NCI-H2196 treated with DMSO at 0.1 percent for 48 hours (cell line): Measurements from ENCODE around the gene ADH4.
"Not testable (repeated sequence)": the region's sequence is repeated elsewhere in the genome, so short reads cannot be mapped to it uniquely, and the experiment has no call there.

ENCODE experiments used
- DNase-seq: peaks from one replicate; lab custom pipeline; 2025; ENCODE audit not compliant: unreplicated experiment; lab: John Stamatoyannopoulos, UW

ADH4 gene

GRCh38 chr4:99135541-99136162 is 8.4 kb downstream of the ADH4 start:
- DNase-seq = no peak

- no peak for DNase-seq
These were observed 9.5 kb downstream of the ADH4 start for GRCh38 chr4:99134586-99134985.

- DNase-seq = no peak
These were observed 12.7 kb downstream of the ADH4 start for GRCh38 chr4:99131378-99131777.

GRCh38 chr4:99126376-99126775 is 17.7 kb downstream of the ADH4 start:
- no peak for DNase-seq

GRCh38 chr4:99121008-99121407 is 23.1 kb downstream of the ADH4 start:
- DNase-seq = no peak

GRCh38 chr4:99120501-99120900 is 23.6 kb downstream of the ADH4 start:
- no peak for DNase-seq

GRCh38 chr4:99117876-99118693 is 26.0 kb downstream of the ADH4 start:
- DNase-seq = no peak

GRCh38 chr4:99117122-99117841 is 26.8 kb downstream of the ADH4 start:
- not testable (repeated sequence) for DNase-seq

- DNase-seq = not testable (repeated sequence)
These were observed 34.8 kb downstream of the ADH4 start for GRCh38 chr4:99109286-99109685.

- DNase-seq = no peak
These were observed 39.9 kb downstream of the ADH4 start for GRCh38 chr4:99104153-99104552.

- DNase-seq = no peak
These were observed 40.9 kb downstream of the ADH4 start for GRCh38 chr4:99103166-99103565.

- no peak for DNase-seq
These were observed 41.5 kb downstream of the ADH4 start for GRCh38 chr4:99102634-99103033.

GRCh38 chr4:99100876-99101275 is 43.2 kb downstream of the ADH4 start:
- DNase-seq = no peak

GRCh38 chr4:99099814-99100213 is 44.3 kb downstream of the ADH4 start:
- DNase-seq = not testable (repeated sequence)

- no peak for DNase-seq
These were observed 44.8 kb downstream of the ADH4 start for GRCh38 chr4:99099311-99099710.

GRCh38 chr4:99091841-99092240 is 52.3 kb downstream of the ADH4 start:
- not testable (repeated sequence) for DNase-seq

- DNase-seq = no peak
These were observed 52.9 kb downstream of the ADH4 start for GRCh38 chr4:99091216-99091575.

- DNase-seq = no peak
These were observed 53.4 kb downstream of the ADH4 start for GRCh38 chr4:99090481-99091215.

GRCh38 chr4:99088481-99089365 is 55.4 kb downstream of the ADH4 start, which contains the start of gene ADH5:
Gene ADH5 (minus strand): TSS chr4:99088788. CDS start chr4:99088700, 88 bp downstream.
- DNase-seq = peak; percentile 23

- DNase-seq = no peak
These were observed 56.1 kb downstream of the ADH4 start for GRCh38 chr4:99088023-99088449.
